ENCODE measurements around the gene JOSD1. TPM values are rescaled to one million over a fixed set of nuclear protein-coding genes. Genes with fewer than 3 reads are reported as not detected.
"Not testable (repeated sequence)": the region's sequence is repeated elsewhere in the genome, so short reads cannot be mapped to it uniquely, and the experiment has no call there.

The JOSD1 gene
- total RNA-seq, 1 donor from 2014 or later, result 60.1 TPM

GRCh38 chr22:38684895-38685294 lies 15.8 kb downstream of the JOSD1 start:
- DNase-seq (ENCODE audit: low read depth), result no peak

DNA sequence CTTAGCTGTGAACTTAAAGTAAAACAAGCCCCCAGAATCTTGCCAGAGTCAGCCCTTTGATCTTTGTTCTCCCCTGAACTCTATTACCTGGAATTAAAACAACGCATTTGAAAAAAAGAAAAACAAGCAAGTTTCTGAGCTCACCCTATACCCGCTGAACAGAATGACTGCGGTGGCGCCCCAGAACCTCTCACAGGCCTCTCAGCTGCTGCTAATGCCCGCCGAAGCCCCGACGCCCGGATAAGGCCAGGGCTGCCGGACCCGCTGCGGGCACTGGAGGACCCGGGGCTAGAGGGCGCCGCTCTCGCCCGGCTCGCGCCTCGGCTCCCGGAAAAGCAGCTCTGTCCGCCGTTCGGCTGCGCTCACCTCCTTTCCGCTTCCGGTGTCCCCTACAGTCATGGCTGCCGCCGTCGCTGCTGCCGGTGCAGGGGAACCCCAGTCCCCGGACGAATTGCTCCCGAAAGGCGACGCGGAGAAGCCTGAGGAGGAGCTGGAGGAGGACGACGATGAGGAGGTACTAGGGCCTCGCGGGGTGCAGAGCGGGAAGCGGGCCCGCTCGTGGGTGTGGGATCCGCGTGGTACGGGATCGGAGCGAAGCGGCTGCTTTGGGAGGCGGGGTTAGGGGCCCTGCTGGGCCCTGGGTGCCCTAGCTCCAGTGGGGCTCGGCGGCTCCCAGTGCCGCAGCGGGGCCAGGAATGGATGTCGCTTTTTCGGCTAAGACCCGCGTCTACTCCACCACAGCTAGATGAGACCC lies 19.0 kb downstream of the JOSD1 start, which contains the start of gene TOMM22:
Gene TOMM22, plus strand, starts transcription at position 376 of the 754 bp plus-strand sequence. Its CDS starts 22 bp downstream, at position 398.
- peak; percentile 66 for DNase-seq (ENCODE audit: low read depth)

- DNase-seq (ENCODE audit: low read depth), result no peak
Measured at GRCh38 chr22:38675833-38676232, 24.9 kb downstream of the JOSD1 start.

GRCh38 chr22:38674888-38675287 lies 25.9 kb downstream of the JOSD1 start:
- peak; percentile 57 for DNase-seq (ENCODE audit: low read depth)

DNA sequence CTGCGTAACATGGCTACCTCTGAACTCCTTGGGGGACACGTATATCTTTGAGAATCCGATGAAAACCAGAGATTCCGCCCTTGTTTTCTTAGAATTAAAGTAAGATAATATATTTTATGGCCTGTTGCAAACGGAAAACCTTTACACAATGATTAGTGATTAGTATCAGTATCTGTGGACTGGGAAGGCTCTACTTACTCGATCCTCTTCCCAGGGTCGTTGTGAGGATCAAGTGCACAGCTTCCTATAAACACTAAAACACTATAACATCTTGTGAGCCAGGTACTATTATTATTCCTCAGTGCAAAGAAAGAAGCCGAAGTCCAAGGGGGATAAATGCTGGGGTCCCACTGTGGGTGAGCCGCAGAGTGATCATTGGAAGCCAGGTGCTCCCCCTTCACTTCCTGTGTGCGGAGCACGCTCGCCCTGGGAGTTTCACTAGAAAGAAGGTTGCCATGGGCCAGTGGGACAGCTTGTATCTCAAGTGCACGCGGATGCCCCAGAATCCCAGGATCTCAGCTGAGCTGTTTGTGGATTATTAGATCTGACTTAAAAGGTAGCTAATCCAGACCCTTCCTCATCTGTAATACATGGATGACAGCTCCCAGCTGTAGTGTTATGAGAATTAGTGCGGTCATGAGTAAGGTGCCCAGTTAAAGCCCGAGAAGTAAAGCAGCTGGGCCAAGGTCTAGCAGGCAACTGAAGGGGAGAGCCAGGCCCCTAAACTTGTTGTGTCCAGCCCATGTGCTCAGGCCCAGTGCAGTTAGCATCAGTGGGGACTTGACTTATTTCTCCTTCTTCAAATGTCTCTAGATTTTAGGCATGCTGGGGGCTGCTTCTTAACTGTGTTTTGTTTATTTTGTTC lies 43.5 kb downstream of the JOSD1 start:
- DNase-seq (ENCODE audit: low read depth), result peak; percentile 25

DNA sequence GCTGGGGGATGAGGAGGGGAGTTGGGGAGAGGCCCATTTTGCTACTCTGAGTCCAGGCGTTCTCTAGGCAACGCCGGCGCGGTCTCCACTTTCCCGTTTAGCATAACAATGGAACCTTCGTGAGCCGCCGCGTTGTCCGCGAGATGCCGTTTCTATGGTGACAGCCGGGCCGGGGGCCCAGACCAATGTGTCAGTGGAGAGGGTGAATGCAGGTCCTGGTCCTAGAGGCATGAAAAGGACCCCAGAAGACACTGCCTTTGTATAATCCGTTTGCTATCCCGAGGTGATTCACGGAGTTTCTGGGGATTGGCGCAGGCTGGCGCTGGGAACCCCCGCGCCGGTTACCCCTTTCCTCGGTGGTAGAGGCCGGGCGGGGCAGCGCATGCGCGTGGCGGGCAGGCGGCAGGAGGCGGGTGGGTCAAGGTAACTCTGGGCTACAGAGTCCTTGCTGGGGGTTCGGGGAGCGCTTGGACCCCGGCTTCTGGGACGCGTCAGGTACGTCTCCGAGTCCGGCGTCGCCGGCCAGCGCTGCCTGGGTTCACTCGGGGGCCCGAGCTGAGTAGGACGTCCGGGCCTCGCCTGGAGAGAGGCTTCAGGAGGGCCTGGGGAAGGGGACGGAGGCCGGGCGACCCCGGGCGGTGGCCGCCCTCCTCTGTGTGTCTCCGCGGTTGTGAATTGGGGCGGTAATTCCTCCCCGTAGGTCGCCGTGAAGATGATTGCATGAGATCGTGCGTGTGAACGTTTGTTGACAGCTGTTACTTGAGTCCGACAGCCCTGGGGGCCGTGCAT lies 44.3 kb downstream of the JOSD1 start, which contains the start of the genes CBY1 and FAM227A:
Gene CBY1, plus strand, starts transcription at position 383 of the 789 bp plus-strand sequence. CDS start 11,417 bp downstream, outside the sequence.
Gene FAM227A, minus strand, starts transcription at position 137 of the 789 bp plus-strand sequence. CDS start 6,224 bp downstream, outside the sequence.
- DNase-seq (ENCODE audit: low read depth), result peak; percentile 67

DNA sequence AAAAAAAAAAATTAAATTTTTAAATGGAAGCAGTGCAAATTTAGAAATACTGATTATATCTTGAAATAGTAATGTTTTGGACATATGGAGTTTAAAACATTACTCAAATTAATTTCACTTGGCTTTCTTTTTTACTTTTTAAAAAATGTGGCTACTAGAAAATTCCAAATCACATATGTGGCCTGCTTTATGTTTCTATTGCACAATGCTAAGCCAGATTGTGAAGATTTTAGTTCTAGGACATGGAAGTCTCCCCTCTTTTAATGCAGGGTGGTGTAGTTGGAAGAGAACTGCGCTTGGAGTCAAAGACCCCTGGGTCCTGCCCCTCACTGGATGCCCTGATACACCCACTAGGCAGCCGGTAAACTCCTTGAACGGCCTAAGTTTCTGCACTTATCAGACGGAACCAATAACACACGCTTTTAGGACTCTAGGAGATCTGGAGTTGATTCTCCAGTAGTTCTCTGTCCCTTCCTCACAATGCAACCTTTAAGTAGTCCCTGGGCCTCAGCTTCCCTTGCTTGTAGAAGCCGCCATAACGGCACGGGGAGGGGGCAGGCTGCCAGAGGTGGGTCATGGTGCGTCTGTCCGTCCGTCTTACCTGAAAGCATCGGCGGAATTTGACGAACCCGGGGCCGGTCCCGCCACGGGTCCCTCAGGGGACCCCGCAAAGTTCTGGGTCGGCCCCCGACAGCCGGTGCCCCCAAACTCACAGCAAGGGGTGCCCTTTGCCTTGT lies 45.1 kb downstream of the JOSD1 start:
- peak; percentile 22 for DNase-seq (ENCODE audit: low read depth)

DNA sequence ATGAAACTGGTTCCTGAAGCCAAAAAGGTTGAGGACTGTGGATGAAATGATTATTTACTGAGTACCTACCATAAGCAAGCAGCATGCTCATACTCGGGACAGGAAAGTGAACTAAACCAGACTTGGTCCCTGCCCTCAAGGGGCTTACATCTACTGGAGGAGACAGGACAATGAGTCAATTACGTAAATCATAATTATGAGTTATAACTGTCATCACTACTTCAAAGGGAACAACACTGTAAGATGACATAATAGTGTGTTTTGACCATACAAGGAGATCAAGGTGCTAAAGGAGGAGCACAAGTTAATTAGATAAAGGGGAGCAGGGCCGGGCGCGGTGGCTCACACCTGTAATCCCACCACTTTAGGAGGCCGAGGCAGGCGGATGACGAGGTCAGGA lies 47.0 kb downstream of the JOSD1 start:
- no peak for DNase-seq (ENCODE audit: low read depth)

DNA sequence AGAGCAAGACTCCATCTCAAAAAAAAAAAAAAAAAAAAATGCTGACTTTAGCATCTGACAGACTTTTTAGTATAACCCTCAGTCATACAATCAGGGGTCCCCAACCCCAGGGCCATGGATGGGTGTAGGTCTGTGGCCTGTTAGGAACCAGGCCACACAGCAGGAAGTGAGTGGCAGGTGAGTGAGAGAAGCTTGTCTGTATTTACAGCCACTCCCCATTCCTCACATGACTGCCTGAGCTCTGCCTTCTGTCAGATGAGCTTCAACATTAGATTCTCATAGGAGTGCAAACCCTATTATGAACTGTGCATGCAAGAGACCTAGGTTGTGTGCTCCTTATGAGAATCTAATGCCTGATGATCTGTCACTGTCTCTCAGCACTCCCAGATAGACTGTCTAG lies 47.9 kb downstream of the JOSD1 start:
- DNase-seq (ENCODE audit: low read depth), result peak; percentile 8

GRCh38 chr22:38649841-38650522 lies 50.8 kb downstream of the JOSD1 start:
- peak; percentile 28 for DNase-seq (ENCODE audit: low read depth)

DNA sequence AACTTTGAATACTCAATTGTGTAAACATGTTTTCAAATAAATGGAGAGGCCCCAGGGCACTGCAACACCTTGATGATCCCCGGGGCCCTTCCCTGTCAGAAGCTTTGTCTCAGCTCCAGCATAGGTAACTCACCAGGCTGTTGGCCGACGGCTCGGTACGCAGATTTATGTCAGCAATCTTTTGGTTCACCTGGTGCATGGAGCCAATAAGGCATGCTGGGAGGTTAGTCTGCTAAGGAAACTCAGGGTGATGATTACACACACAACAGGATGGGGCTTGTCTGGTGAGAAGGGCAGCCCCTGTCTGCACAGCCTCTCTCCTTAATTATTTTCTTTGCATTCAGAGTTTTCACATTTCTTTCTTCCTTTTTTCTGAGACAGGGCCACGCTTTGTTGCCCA lies 55.3 kb downstream of the JOSD1 start:
- no peak for DNase-seq (ENCODE audit: low read depth)

- DNase-seq (ENCODE audit: low read depth), result not testable (repeated sequence)
Measured at GRCh38 chr22:38644245-38644644, 56.5 kb downstream of the JOSD1 start.

GRCh38 chr22:38641476-38642040 lies 59.2 kb downstream of the JOSD1 start:
- DNase-seq (ENCODE audit: low read depth), result no peak

DNA sequence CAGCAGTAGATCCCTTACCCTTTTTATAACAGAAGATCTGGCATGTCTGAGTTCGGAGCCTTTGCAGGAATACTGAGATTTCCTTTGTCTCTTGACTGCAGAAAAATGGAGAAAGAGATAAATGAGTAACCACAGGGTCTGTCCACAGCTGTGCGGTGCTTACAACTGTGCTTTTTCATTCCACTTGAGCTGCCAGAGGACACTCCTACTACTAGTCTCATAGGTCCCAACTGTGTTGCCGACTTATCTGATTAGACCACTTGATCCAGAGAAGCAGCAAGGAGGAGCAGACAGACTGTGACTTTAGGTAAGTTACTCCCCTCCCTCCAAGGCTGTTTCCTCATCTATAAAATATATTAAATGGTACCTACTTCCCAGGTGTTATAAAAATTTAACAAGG lies 62.0 kb downstream of the JOSD1 start:
- DNase-seq (ENCODE audit: low read depth), result peak; percentile 26

GRCh38 chr22:38638216-38638615 lies 62.5 kb downstream of the JOSD1 start:
- no peak for DNase-seq (ENCODE audit: low read depth)

Other genes with a start within 250 kb of the JOSD1 start
- not detected in 2 replicates for gene KCNJ4, start 245.7 kb downstream of the JOSD1 start, total RNA-seq
- gene KDELR3, start 232.8 kb downstream of the JOSD1 start, total RNA-seq, result 34.2 and 73.5 TPM in 2 replicates
- 381 and 469 TPM in 2 replicates for gene DDX17, start 194.6 kb downstream of the JOSD1 start, total RNA-seq
- gene DMC1, start 130.8 kb downstream of the JOSD1 start, total RNA-seq, result 2.0 and 3.6 TPM in 2 replicates
- gene FAM227A, start 44.6 kb downstream of the JOSD1 start, total RNA-seq, result 5.4 and 8.9 TPM in 2 replicates
- 20.0 and 25.0 TPM in 2 replicates for gene CBY1, start 44.3 kb downstream of the JOSD1 start, total RNA-seq
- gene TOMM22, start 19.0 kb downstream of the JOSD1 start, total RNA-seq, result 34.1 and 109 TPM in 2 replicates
- 16.8 and 54.8 TPM in 2 replicates for gene GTPBP1, start 5.0 kb upstream of the JOSD1 start, total RNA-seq
- gene SUN2, start 55.1 kb upstream of the JOSD1 start, total RNA-seq, result 101 and 117 TPM in 2 replicates
- gene DNAL4, start 93.2 kb upstream of the JOSD1 start, total RNA-seq, result 18.2 and 33.5 TPM in 2 replicates
- 0.87 and 24.7 TPM in 2 replicates for gene NPTXR, start 143.1 kb upstream of the JOSD1 start, total RNA-seq
- gene CBX6, start 171.3 kb upstream of the JOSD1 start, total RNA-seq, result 28.3 and 62.7 TPM in 2 replicates